GM18508 (cell line): ENCODE data around the gene SLIT1.

Experiments
- ATAC-seq: cut with Tn5 transposase; IDR thresholded peaks from one replicate; pipeline ENCODE4 v1.9.1; 2021; ENCODE audit warnings: moderate number of reproducible peaks; ENCODE audit not compliant: insufficient read depth, unreplicated experiment

Gene SLIT1

DNA sequence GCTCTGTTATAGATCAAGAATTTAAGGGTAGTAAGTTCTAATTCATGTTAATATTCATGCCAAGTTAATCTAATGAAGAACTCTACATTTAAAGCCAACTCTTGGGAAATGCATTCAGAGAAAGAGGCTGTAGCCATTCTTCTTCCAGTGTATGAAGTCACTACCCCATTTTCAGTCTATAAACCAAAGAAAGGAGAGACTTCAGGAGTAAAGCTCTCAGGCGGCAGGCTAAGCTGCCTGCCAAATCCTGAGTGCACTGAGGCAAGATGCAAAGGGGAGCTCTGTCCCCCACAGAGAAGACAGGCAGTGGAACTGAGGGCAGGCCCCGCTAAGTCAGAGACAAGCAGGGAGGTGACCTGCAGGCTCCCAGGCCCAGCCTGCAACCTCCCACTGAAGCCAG is 41.5 kb downstream of the SLIT1 start:
- no peak for ATAC-seq

- no peak for ATAC-seq
These were observed 42.9 kb downstream of the SLIT1 start for GRCh38 chr10:97142834-97143233.

DNA sequence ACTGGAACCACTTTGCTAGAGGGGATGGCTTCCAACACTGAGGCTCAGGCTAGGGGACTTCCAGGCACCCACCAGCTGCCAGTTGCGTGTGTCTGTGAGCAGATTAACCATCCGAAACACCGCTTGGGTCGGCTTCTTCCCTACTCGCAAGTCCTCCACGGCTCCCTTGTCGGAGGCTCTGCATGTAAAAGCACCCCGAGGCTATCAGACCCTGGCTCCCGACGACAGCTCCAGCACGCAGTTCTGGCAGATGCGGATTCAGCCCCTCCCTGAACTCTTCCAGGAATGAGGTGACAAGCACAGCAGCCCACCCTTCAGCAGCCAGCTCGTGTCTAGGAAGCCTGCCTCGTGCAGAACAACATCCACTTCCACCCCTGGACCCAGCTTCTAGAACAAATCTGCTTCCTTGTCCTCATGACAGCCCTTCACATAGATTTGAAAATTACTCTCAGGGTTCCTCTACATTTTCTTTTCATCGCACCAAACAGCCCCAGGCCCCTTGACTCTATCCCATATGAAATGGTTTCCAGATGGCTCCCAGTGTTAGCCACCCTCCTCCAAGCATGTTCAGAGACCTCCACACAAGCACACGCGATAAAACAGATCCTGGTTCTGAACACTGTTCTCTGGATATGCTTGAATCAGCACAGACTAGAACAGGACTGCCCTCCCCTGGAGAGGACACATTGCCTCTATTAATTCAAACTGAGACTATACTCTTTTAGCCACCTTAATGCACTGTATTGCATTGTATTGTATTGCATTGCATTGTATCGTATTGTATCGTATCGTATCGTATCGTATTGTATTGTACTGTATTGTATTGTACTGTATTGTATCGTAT is 44.6 kb downstream of the SLIT1 start:
- no peak for ATAC-seq

GRCh38 chr10:97140049-97140846 is 45.5 kb downstream of the SLIT1 start:
- no peak for ATAC-seq

DNA sequence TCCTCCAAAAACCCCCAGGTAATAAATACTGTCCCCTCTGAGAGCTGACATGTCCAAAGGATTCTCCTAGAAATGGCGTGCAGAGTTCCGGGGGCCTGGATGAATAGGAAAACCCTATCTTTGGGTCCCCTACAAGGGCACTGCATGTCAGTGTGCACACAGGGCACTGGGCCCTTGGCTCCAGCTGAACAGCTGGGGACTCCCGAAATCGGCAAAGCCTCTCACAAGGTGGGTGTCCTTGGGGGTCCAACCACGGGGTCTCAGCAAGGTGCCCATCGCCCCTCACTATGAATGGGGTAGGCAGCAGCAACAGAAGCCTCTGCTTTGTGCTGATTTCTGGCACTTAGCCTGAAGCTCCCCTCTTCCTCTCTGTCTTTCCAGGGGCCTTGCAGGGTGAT is 46.1 kb downstream of the SLIT1 start:
- ATAC-seq = no peak

DNA sequence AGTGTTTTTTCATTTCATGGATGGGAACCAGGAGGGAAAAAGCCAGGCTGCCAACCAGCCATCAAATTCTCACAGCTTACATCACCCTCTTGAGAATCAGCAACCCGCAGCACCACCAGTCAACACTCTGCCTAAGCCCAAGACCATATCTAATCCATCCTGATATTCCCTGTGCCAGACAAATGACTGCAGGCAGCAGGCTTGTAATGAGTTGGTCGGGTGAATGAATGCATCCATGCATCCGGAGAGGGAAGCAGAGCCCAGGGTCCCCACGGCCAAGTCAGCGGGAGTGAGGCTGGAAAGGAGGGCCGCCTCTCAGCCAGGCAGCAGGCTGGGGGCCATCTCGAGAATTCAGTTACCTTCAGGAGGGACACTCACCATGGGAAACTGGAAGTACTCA is 46.9 kb downstream of the SLIT1 start:
- no peak for ATAC-seq

DNA sequence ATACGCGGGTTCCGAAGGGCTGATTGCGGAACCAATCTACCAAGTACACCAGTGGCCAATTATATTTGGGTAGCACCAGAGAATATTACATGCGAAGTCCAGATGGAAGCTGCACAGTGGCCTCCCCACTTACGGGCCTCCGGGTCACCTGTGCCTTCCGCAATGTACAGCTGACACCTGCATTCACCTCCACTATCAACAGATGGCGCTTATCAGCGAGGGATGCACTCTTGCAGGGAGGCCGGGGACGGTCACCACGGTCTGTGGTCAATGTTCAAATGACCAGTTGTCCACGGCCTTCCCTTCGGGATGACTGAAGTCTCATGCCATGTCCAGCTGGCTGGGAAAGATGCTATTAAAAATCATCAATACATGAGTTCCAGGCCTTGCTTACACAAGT is 47.6 kb downstream of the SLIT1 start:
- ATAC-seq = no peak

DNA sequence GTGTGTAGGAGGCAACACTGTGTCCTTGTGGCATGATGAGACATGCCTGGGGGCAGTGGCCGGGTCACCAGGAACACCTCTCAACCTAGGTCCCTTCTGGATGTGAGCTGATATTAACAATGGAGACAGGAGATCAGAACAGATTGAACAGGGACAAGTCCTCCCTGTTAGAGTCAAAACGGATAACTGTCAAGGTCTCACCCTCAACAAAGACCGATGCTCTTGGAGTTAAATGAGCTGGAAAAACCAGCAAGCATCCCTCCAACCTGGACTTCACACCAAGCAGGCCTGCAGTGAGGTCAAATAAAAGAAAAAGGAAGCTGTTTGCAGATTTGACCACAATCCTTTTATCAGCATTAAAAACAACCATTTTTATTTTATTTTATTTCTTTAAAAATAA is 49.0 kb downstream of the SLIT1 start:
- ATAC-seq = no peak

DNA sequence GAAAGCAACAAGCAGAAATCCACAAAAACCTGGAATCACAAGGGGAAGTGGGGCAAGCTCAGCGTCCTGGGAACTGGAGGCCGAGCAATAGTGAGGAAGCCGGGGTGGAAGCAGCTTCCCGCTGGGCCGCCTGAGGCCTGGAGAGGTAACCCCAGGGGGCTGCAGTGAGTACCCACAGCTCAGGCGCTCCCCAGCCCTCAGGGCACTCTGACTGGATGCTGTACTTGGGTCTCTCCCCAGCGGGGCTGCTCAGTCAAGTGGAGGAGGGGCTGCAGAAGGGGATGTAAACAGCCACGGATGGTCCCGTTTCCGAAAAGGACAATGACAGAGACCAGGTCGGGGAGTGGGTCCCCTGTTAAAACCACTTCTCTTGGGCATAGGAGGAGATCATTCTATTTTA is 50.3 kb downstream of the SLIT1 start:
- ATAC-seq = no peak

DNA sequence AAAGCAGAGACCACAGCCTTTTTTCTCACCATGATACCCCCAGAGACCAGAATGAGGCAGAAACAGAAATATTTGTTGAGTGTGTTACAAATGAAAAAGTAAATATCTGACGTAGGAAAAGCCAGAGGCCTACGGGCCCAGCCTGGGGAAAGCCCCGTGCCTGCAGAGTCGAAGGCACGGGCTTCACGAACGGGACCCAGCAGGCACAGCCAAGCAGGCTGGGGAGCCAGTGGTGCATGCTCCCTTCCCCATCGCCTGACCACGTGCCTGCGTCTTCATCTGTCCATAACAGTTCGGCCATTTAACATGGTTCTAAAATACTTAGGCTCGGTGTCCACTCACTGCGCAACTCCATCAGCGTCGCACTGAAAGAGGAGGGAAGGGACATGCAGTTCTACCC is 50.8 kb downstream of the SLIT1 start:
- no peak for ATAC-seq

DNA sequence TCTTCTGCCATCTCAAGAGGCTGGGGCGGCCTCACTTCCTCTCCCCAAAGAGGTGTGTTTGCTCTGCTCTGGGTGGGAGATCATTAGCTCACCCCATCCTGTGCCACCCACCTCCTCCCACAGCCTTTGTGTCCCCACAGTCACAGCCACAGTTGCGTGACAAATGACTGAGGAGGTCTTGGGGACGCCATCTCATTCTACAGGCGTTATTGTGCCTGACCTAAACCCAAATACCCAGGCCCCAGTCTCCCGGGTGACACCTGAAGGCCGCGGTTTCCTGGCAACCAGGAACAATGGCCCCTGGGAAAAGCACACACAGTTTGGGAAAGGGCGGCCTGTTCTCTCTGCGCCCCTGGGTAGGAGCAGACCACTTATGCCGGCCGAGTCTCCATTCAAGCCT is 51.6 kb downstream of the SLIT1 start:
- no peak for ATAC-seq

DNA sequence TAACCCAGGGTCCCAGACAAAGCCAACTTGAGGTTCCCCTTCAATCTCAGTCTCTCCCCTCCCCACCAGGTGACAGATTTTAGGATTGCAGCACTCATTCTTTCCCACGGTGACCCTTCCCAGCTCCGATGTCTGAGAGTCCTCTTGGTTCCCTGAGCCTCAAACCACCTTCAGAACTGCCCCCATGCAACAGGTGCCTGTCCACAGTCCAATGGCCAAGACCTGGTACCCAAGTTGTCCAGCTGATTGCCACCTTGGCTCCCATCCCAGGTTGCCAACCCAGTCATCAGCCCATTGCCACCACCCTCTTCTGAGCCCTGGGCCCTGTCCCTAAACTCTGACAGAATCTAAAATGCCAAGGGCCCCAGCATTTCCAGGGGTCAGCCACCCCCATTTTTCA is 53.5 kb downstream of the SLIT1 start:
- ATAC-seq = no peak

DNA sequence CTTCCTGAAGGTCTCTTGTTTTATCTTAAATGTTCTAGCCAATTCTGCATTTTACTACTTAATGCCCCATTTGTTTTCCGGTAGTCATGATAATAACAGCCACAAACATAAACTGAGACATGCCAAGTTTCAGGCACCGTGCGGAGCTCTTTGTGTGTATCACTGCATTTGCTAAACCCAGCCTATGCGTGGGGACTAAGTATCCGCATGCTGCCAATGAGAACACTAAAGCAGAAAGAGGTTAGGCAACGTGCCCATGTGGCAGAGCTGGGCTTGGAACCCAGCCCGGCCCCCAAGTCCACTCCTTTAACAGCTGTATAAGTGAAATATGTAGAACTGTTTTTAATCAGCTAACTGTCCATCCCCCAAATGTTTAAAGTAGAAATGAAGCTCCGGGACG is 54.1 kb downstream of the SLIT1 start:
- no peak for ATAC-seq

DNA sequence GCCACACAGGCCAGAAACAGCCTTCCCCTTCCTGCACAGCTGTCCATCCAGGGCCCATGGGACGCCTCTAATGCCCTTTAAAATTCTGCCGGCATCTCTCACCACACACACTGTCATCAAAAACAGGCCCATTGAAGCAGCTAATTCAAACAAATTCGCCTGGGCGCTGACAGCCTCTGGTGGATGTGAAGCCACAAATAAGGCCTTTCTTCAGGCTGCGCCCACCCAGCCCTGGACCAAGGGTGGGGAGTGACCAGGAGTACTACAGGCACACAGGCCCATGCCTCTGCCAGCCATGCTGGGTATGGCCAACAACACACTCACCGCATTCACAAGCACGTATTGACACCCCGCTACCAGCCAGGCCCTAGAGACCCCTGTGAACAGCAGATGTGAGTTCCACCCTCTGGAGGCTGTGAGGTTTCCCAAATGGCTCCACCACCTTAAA is 54.6 kb downstream of the SLIT1 start:
- ATAC-seq = no peak

GRCh38 chr10:97129666-97130065 is 56.1 kb downstream of the SLIT1 start:
- ATAC-seq = no peak

- ATAC-seq = no peak
These were observed 57.1 kb downstream of the SLIT1 start for GRCh38 chr10:97128516-97129154.

GRCh38 chr10:97128039-97128492 is 57.7 kb downstream of the SLIT1 start:
- no peak for ATAC-seq

DNA sequence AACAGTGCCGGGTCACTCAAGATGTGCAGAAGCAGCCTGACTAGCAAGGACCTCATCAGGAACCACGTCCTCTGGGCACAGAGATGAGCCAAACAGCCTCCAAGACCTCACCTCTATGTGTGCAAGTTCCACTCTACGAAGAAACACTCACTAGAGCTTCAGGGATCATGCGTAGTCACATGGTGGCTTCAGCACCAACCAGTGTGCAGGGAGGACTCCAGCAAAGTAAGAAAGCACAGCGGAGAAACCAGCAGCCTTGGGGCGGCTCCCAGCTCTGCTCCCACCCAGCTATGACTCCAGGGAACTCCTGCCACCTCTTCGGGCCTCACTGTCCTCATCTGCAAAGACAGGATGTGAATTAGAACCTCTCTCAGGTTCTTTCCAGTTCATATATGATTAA is 58.2 kb downstream of the SLIT1 start:
- no peak for ATAC-seq

DNA sequence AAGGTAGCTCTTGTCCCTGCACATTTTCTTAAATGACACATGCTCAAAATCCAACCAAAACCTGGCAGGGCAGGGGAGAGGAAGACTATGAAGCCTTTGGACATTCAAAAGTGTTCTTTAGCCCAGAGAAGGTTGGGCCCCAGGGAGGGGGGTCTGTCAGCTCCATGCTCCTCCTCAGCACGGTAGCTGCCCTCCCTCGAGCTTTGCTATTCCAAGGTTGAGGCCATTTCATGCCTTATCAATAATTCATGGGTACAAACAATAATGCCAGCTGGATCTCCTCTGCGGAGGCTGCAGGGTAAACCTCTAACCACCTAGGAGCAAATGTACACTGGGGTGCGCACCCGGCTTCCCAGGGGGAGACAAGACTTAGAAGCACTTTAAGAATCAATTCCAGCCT is 61.5 kb downstream of the SLIT1 start:
- ATAC-seq = no peak

DNA sequence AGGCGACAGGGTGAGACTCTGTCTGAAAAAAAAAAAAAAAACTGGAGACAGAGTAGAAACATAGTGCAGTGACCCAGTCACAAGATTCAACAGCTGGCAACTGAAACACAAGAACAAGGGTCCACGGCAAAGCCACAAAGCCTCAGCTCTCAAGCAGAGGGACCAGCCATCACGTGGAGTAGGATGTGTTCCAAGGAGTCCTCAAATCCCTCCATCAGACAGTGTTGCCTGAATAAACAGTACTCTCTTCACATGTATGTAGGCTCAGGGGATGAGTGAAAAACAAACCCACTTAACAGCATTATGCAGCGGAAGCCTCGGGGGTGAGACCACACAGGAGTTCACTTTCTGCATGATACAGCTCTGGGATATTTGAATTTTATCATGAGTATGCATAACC is 62.0 kb downstream of the SLIT1 start:
- ATAC-seq = no peak

- ATAC-seq = no peak
These were observed 64.7 kb downstream of the SLIT1 start for GRCh38 chr10:97121041-97121440.
